D721Med (cell line): ENCODE data around the gene ZNHIT6.
"Not testable (repeated sequence)": the region's sequence is repeated elsewhere in the genome, so short reads cannot be mapped to it uniquely, and the experiment has no call there.

Experiments
- DNase-seq: peaks from one replicate; pipeline ENCODE4 v3.0.0; 2011; ENCODE audit warnings: low spot score; ENCODE audit not compliant: insufficient read length
- FAIRE-seq: peaks from 2 replicates; lab custom pipeline; 2011; peaks lifted over from hg19 to GRCh38; lab: Jason Lieb, UNC
- CTCF ChIP-seq: IDR thresholded peaks from 2 replicates; pipeline ENCODE4 v1.5.1; 2012; ENCODE audit warnings: mild to moderate bottlenecking, control low read depth; ENCODE audit not compliant: insufficient read depth; ENCODE audit errors: missing control alignments

Gene ZNHIT6

GRCh38 chr1:85718678-85719340 lies 10.6 kb upstream of the ZNHIT6 start:
- TF ChIP-seq CTCF = no peak
- FAIRE-seq (no peak), DNase-seq (no peak)

GRCh38 chr1:85714418-85715114 lies 6.3 kb upstream of the ZNHIT6 start:
- not testable (repeated sequence) for FAIRE-seq

GRCh38 chr1:85708829-85709227 lies 595 bp upstream of the ZNHIT6 start:
- FAIRE-seq (no peak), DNase-seq (no peak)
- no peak for TF ChIP-seq CTCF

More at GRCh38 chr1:85714418-85715114, 6.3 kb upstream of the ZNHIT6 start:
- not testable (repeated sequence) for DNase-seq

GRCh38 chr1:85707267-85707989 lies 805 bp downstream of the ZNHIT6 start:
- no peak for DNase-seq
- no peak for FAIRE-seq
- TF ChIP-seq CTCF = no peak

- TF ChIP-seq CTCF = no peak
- FAIRE-seq (no peak), DNase-seq (no peak)
These were observed 2.3 kb downstream of the ZNHIT6 start for GRCh38 chr1:85705940-85706339.

- no peak for FAIRE-seq
These were observed 7.8 kb downstream of the ZNHIT6 start for GRCh38 chr1:85700422-85700821.

GRCh38 chr1:85697895-85698294 lies 10.3 kb downstream of the ZNHIT6 start:
- FAIRE-seq (no peak), DNase-seq (no peak)
- no peak for TF ChIP-seq CTCF

More at GRCh38 chr1:85700422-85700821, 7.8 kb downstream of the ZNHIT6 start:
- TF ChIP-seq CTCF = no peak
- DNase-seq = no peak
